H1 (cell line): Measurements from ENCODE around the gene ZNF791. TPM values are rescaled to one million over a fixed set of nuclear protein-coding genes. Genes with fewer than 3 reads are reported as not detected.

Experiments
- CTCF ChIA-PET: fragments of 300-600 bp; sonication (Branson Sonifier 250); formaldehyde crosslinking; loops from one replicate; lab custom pipeline; 2021; ENCODE audit not compliant: partially characterized antibody; lab: Charles Lee
- POLR2A ChIA-PET: fragments of 300-600 bp; sonication (Branson Sonifier 250); formaldehyde crosslinking; loops from one replicate; lab custom pipeline; 2021; ENCODE audit warnings: inconsistent platforms; ENCODE audit not compliant: partially characterized antibody; lab: Charles Lee
- DNase-seq, 2 experiments: peaks; one replicate each; pipeline versions ENCODE4 v3.0.0 to v3.0.0-alpha.2; 2010 to 2022; ENCODE audit warnings: low spot score in 2 of 2, low read depth in 1 of 2, mixed read lengths in 1 of 2
- FAIRE-seq: peaks from 2 replicates; lab custom pipeline; 2011; peaks lifted over from hg19 to GRCh38; lab: Jason Lieb, UNC
- H2AFZ ChIP-seq: 2 replicates; pipeline ENCODE4 v1.8.1; 2012; ENCODE audit warnings: low read length, inconsistent platforms
- H2AK5ac ChIP-seq: 2 replicates; pipeline ENCODE4 v1.6.1; 2013; ENCODE audit warnings: low read depth, low read length
- H2BK120ac ChIP-seq: replicated peaks from 2 replicates; pipeline ENCODE3; 2013; ENCODE audit warnings: low read depth, low read length, inconsistent platforms
- H2BK12ac ChIP-seq: 2 replicates; pipeline ENCODE4 v1.6.1; 2013; ENCODE audit warnings: low read depth, low read length
- H2BK15ac ChIP-seq: 2 replicates; pipeline ENCODE4 v1.6.1; 2013; ENCODE audit warnings: low read length
- H2BK20ac ChIP-seq: 2 replicates; pipeline ENCODE4 v1.6.1; 2013; ENCODE audit warnings: low read length
- H2BK5ac ChIP-seq: 2 replicates; pipeline ENCODE4 v1.6.1; 2013; ENCODE audit warnings: low read depth, low read length
- H3K14ac ChIP-seq: 2 replicates; pipeline ENCODE4 v1.6.1; 2013; ENCODE audit warnings: inconsistent platforms; ENCODE audit not compliant: insufficient read length
- H3K18ac ChIP-seq: 2 replicates; pipeline ENCODE4 v1.6.1; 2013; ENCODE audit warnings: low read length; ENCODE audit errors: extremely low read depth
- H3K23ac ChIP-seq: 2 replicates; pipeline ENCODE4 v1.6.1; 2013; ENCODE audit warnings: inconsistent platforms; ENCODE audit not compliant: insufficient read length
- H3K23me2 ChIP-seq: 2 replicates; pipeline ENCODE4 v1.6.1; 2013; ENCODE audit warnings: low read depth, low read length
- H3K27ac ChIP-seq: 2 replicates; pipeline ENCODE4 v1.6.1; 2011; ENCODE audit warnings: low read depth, low read length, inconsistent platforms
- H3K27me3 ChIP-seq, 4 experiments: replicated peaks in 1 of 4; 1 replicate in 1 of 4; 2 replicates in 3 of 4; pipeline versions ENCODE4 v1.6.1 to v1.8.1; 2011 to 2013; ENCODE audit warnings: low read length in 3 of 4, mild to moderate bottlenecking in 3 of 4, inconsistent platforms in 2 of 4, mixed read lengths in 2 of 4, moderate library complexity in 1 of 4; ENCODE audit not compliant: control insufficient read depth in 3 of 4, insufficient read depth in 3 of 4; ENCODE audit errors: extremely low read depth in 1 of 4
- H3K36me3 ChIP-seq, 4 experiments: 2 replicates each; pipeline versions ENCODE4 v1.6.1 to v1.8.1; 2011 to 2013; ENCODE audit warnings: mild to moderate bottlenecking in 4 of 4, low read length in 3 of 4, moderate library complexity in 2 of 4, control low read depth in 1 of 4, inconsistent platforms in 1 of 4; ENCODE audit not compliant: insufficient read depth in 4 of 4, control insufficient read depth in 2 of 4
- H3K4ac ChIP-seq: replicated peaks from 2 replicates; pipeline ENCODE3; 2013; ENCODE audit warnings: low read length, low read depth, mixed read lengths, inconsistent platforms; ENCODE audit not compliant: insufficient read length
- H3K4me1 ChIP-seq, 4 experiments: replicated peaks in 1 of 4; 1 replicate in 1 of 4; 2 replicates in 3 of 4; pipeline versions ENCODE4 v1.6.1 to v1.8.1; 2011 to 2013; ENCODE audit warnings: low read length in 3 of 4, inconsistent platforms in 2 of 4, mixed read lengths in 1 of 4; ENCODE audit not compliant: insufficient read depth in 4 of 4, control insufficient read depth in 3 of 4
- H3K4me2 ChIP-seq, 2 experiments: 2 replicates each; pipeline versions ENCODE4 v1.6.1 to v1.8.1; 2011 to 2013; ENCODE audit warnings: low read depth in 2 of 2, low read length in 2 of 2, control low read depth in 1 of 2, inconsistent platforms in 1 of 2, mild to moderate bottlenecking in 1 of 2; ENCODE audit not compliant: insufficient read depth in 1 of 2
- H3K4me3 ChIP-seq, 4 experiments: fragments of 200-600, 300-600 bp in 1 of 4; sonication (generic), shearing (Covaris generic), sonication (Bioruptor Twin) in 1 of 4; 2 replicates each; pipeline versions ENCODE4 v1.5.1 to v1.8.1; 2011 to 2016; ENCODE audit warnings: low read length in 4 of 4, low read depth in 3 of 4, control low read depth in 2 of 4, inconsistent platforms in 2 of 4, mild to moderate bottlenecking in 2 of 4, mixed read lengths in 1 of 4, moderate library complexity in 1 of 4; ENCODE audit not compliant: insufficient read depth in 2 of 4; ENCODE audit errors: extremely low read depth in 1 of 4
- H3K56ac ChIP-seq: replicated peaks from 2 replicates; pipeline ENCODE3; 2013; ENCODE audit warnings: low read depth, mild to moderate bottlenecking, mixed read lengths, low read length, inconsistent platforms; ENCODE audit not compliant: insufficient read length
- H3K79me1 ChIP-seq: 2 replicates; pipeline ENCODE4 v1.6.1; 2013; ENCODE audit warnings: low read depth, low read length, control low read depth
- H3K79me2 ChIP-seq, 2 experiments: 2 replicates each; pipeline versions ENCODE4 v1.6.1 to v1.8.1; 2012 to 2013; ENCODE audit warnings: low read length in 2 of 2, mild to moderate bottlenecking in 2 of 2, inconsistent platforms in 1 of 2; ENCODE audit not compliant: insufficient read depth in 2 of 2, control insufficient read depth in 1 of 2
- H3K9ac ChIP-seq, 4 experiments: replicated peaks in 1 of 4; 1 replicate in 1 of 4; 2 replicates in 3 of 4; pipeline versions ENCODE4 v1.6.1 to v1.8.1; 2011 to 2013; ENCODE audit warnings: low read depth in 3 of 4, low read length in 3 of 4, control low read depth in 2 of 4, mild to moderate bottlenecking in 2 of 4, moderate library complexity in 2 of 4, inconsistent platforms in 1 of 4; ENCODE audit errors: extremely low read depth in 1 of 4
- H3K9me3 ChIP-seq, 2 experiments: 2 replicates each; pipeline versions ENCODE4 v1.6.1 to v1.8.1; 2012 to 2013; ENCODE audit warnings: mild to moderate bottlenecking in 2 of 2, moderate library complexity in 2 of 2, control low read depth in 1 of 2, inconsistent platforms in 1 of 2, low read depth in 1 of 2, low read length in 1 of 2, mixed read lengths in 1 of 2; ENCODE audit not compliant: insufficient read depth in 2 of 2
- H4K20me1 ChIP-seq, 2 experiments: replicated peaks in 1 of 2; 2 replicates each; pipeline versions ENCODE3 to v1.8.1; 2011 to 2013; ENCODE audit warnings: inconsistent platforms in 2 of 2, low read length in 2 of 2, mild to moderate bottlenecking in 1 of 2; ENCODE audit not compliant: insufficient read depth in 2 of 2, control insufficient read depth in 1 of 2
- H4K5ac ChIP-seq: 2 replicates; pipeline ENCODE4 v1.6.1; 2013; ENCODE audit warnings: low read length, low read depth, mixed read lengths, inconsistent platforms; ENCODE audit not compliant: insufficient read length
- H4K8ac ChIP-seq: 2 replicates; pipeline ENCODE4 v1.8.0; 2013; ENCODE audit warnings: mild to moderate bottlenecking, moderate library complexity, low read length, inconsistent platforms; ENCODE audit not compliant: insufficient read depth; ENCODE audit errors: extremely low read depth
- H4K91ac ChIP-seq: replicated peaks from 2 replicates; pipeline ENCODE3; 2013; ENCODE audit warnings: low read length, mixed read lengths, inconsistent platforms; ENCODE audit not compliant: insufficient read length
- CEBPB ChIP-seq: IDR thresholded peaks from 2 replicates; pipeline ENCODE4 v1.6.1; 2012; ENCODE audit warnings: low read depth, low read length
- KDM4A ChIP-seq: IDR thresholded peaks from one replicate; pipeline ENCODE4 v1.7.1; 2012; ENCODE audit warnings: low read depth, mild to moderate bottlenecking, moderate library complexity, low read length, inconsistent platforms; ENCODE audit not compliant: severe bottlenecking
- WGBS, 2 experiments: shearing (Covaris generic) in 1 of 2; methylation state at CpG; one replicate each; pipeline versions ENCODE4 v1.1.6 to v1.1.7; 2013 to 2015; ENCODE audit warnings: low lambda C conversion rate in 2 of 2, mixed read lengths in 2 of 2, inconsistent platforms in 1 of 2, low coverage in 1 of 2, missing lambda C conversion rate in 1 of 2; ENCODE audit not compliant: insufficient replicate concordance in 2 of 2, insufficient coverage in 1 of 2, insufficient read length in 1 of 2; ENCODE audit errors: extremely low coverage in 1 of 2, missing lambda C conversion rate in 1 of 2; 5-methylcytosine and 5-hydroxymethylcytosine counted together
- polyA plus RNA-seq, 7 experiments: library from polyadenylated mRNA; depleted of rRNA in 3 of 7; stranded (reverse) in 5 of 7; unstranded in 2 of 7; fragments of >200 nt in 5 of 7; fragments of 200-250 nt in 2 of 7; gene quantifications; 1 replicate in 5 of 7; 2 replicates in 1 of 7; 4 replicates in 1 of 7; pipeline versions ENCODE4 v1.2.1 to v1.2.3, GENCODE V29; 2011 to 2013; ENCODE audit warnings: missing spikeins in 2 of 7, mixed read lengths in 2 of 7
- total RNA-seq: library from RNA; stranded (reverse); fragmentation: NEBNext Ultra II Directional; extraction: Animal tissue kit (Norgen Biotek cat#: 25700); gene quantifications from 2 replicates; pipeline ENCODE4 v1.2.1, GENCODE V29; 2021

ZNF791 gene
- total and polyA plus RNA-seq, 2 of the 8 experiments (the other 6 are each of a cell fraction or from before 2014, with no cell fraction given), result 4.1 to 18.6 TPM

DNA sequence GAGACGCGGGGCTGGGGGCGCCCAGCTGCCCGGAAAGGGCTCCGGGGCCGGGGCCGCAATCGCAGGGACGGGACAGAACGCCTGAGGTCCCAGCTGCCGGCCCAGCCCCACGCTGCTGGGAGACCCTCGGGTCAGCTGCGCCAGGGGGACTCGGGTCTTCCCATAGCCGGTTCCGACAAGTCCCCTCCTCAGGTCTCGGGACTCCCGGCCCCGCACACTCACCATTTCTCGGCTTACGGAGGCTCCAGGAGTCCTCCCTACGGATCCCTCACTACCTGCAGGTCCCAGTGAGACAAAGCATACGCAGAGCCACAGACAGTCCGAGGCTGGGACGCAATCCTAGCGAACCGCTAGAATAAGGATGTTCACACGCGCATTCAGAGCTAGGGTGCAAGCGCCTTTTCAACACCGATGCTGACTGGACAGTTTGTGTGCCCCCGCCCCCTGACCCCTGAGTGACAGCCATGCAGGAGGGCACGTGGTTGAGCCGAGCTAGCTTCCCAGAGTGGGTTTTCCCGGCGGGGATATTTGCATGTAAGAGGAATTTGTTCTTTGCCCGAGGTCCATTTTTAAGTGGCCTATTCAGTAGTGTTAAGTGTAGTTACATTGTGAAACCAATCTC, 13.7 kb upstream of the ZNF791 start:
- POLR2A ChIA-PET, result interaction anchor here (0.9 to 1.2 kb wide), 2 partner anchors 8 to 84 kb away, joined by 4 read pairs; partner anchors contain the start of gene DHPS
- no peaks in the 10 kb centered on the region for H3K9me3 ChIP-seq
- no peaks in the 10 kb centered on the region for H3K79me1 ChIP-seq
- H4K5ac ChIP-seq, result no peak overlapping the region
- no peak overlapping the region for H3K4ac ChIP-seq
- H3K36me3 ChIP-seq, result no peaks in the 10 kb centered on the region; a peak in 1 of 8 replicates
- no peak overlapping the region for H3K4me3 ChIP-seq
- WGBS, 2 experiments, result 90% methylated on average over 23 of the region's 38 CpGs; no CpG with 5 or more reads in 1 of the 2 experiments
- no peak overlapping the region for H3K14ac ChIP-seq
- H3K79me2 ChIP-seq, result no peaks in the 10 kb centered on the region
- no peak overlapping the region for H2AK5ac ChIP-seq
- no peaks in the 10 kb centered on the region for H4K20me1 ChIP-seq
- no peak overlapping the region for H3K56ac ChIP-seq
- no peak overlapping the region for H3K27ac ChIP-seq
- no peak overlapping the region for H3K4me2 ChIP-seq
- H2BK120ac ChIP-seq, result no peak overlapping the region
- no peak overlapping the region for H2AFZ ChIP-seq
- no peaks in the 10 kb centered on the region for H3K23me2 ChIP-seq
- H3K4me1 ChIP-seq, result no peaks in the 10 kb centered on the region
- FAIRE-seq, result no peak
- H3K18ac ChIP-seq, result no peak overlapping the region
- no peak overlapping the region for H4K91ac ChIP-seq
- H3K23ac ChIP-seq, result no peak overlapping the region
- H3K27me3 ChIP-seq, result no peaks in the 10 kb centered on the region
- H2BK15ac ChIP-seq, result no peak overlapping the region
- DNase-seq, result no peak
- no peak overlapping the region for H2BK5ac ChIP-seq
- H2BK12ac ChIP-seq, result no peak overlapping the region
- no peak overlapping the region for H3K9ac ChIP-seq
- no peak overlapping the region for H4K8ac ChIP-seq
- H2BK20ac ChIP-seq, result no peak overlapping the region
- CTCF ChIA-PET, result interaction anchor here (1.0 kb wide), 1 partner anchor 10 kb away, joined by 3 read pairs; no protein-coding TSS in a partner anchor
- TF ChIP-seq CEBPB (no peak), KDM4A (no peak)
